H1 (cell line): ENCODE measurements around the gene CST7. TPM values are rescaled to one million over a fixed set of nuclear protein-coding genes. Genes with fewer than 3 reads are reported as not detected.

Experiments
- BACH1 ChIP-seq: IDR thresholded peaks from 2 replicates; pipeline ENCODE4 v1.6.1; 2012; ENCODE audit warnings: low read length, improper control_type of control experiment
- BCL11A ChIP-seq, 2 experiments: IDR thresholded peaks; one replicate each; pipeline ENCODE4 v1.6.1; 2011; ENCODE audit warnings: low read depth in 2 of 2, low read length in 2 of 2, mild to moderate bottlenecking in 2 of 2
- CTBP2 ChIP-seq: IDR thresholded peaks from 2 replicates; pipeline ENCODE4 v1.7.0; 2011; ENCODE audit warnings: borderline replicate concordance, mild to moderate bottlenecking, moderate library complexity, mixed read lengths, low read length; ENCODE audit not compliant: insufficient read depth, insufficient read length
- JUND ChIP-seq: IDR thresholded peaks from 2 replicates; pipeline ENCODE4 v1.6.1; 2011; ENCODE audit warnings: mild to moderate bottlenecking, improper control_type of control experiment, low read length
- POLR2AphosphoS5 ChIP-seq: IDR thresholded peaks from 2 replicates; pipeline ENCODE4 v1.6.1; 2011; ENCODE audit warnings: low read depth, low read length
- SIRT6 ChIP-seq: IDR thresholded peaks from one replicate; pipeline ENCODE4 v1.7.1; 2012; ENCODE audit warnings: low read length, inconsistent platforms
- TAF7 ChIP-seq: optimal IDR thresholded peaks from 2 replicates; pipeline ENCODE3; 2011; ENCODE audit warnings: low read depth, mild to moderate bottlenecking, inconsistent platforms, low read length, moderate library complexity, borderline replicate concordance
- polyA plus RNA-seq, 7 experiments: library from polyadenylated mRNA; depleted of rRNA in 3 of 7; stranded (reverse) in 5 of 7; unstranded in 2 of 7; fragments of >200 nt in 5 of 7; fragments of 200-250 nt in 2 of 7; gene quantifications; 1 replicate in 5 of 7; 2 replicates in 1 of 7; 4 replicates in 1 of 7; pipeline versions ENCODE4 v1.2.1 to v1.2.3, GENCODE V29; 2011 to 2013; ENCODE audit warnings: missing spikeins in 2 of 7, mixed read lengths in 2 of 7
- total RNA-seq: library from RNA; stranded (reverse); fragmentation: NEBNext Ultra II Directional; extraction: Animal tissue kit (Norgen Biotek cat#: 25700); gene quantifications from 2 replicates; pipeline ENCODE4 v1.2.1, GENCODE V29; 2021

The CST7 gene
- total and polyA plus RNA-seq, 2 of the 8 experiments (the other 6 are each of a cell fraction or from before 2014, with no cell fraction given): not detected

DNA sequence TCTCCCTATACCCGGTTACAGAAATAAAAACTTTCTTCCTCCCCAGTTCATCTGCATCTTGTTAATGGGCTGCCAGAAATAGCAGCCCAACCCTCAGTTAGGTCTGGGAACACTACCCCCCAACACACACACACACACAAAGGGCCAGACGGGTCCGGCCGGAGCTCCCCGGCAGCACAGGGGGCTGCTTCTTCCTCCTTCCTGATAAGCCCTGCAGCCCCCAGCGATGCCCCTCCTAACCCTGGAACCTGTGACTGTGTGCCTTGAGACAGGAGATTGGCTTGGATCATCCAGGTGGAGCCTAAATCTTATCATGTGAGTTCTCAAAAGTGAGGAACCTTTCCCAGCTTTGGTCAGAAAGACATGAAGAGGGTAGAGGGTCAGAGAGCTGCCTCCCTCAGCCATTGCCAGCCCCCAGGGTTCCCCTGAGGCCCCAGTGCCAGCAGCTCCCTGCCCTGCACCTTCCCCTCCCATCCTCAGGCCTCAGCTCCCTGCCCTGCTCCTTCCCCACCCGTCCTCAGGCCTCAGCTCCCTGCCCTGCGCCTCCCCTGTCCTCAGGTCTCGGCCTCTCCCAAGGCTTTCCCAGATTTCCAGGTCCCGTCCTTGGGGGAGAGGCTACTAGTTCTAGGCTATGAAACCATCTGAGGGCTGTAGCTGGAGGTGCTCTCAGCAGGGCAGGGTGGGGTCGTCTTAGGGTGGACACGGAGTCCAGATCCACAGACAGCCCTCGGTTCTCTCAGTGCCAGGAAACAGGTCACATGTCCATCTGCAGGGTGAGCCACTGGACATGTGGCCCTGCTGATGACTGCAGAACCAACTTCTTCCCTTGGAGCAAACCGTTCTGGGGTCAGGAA is 34.5 kb upstream of the CST7 start (continued):
- TF ChIP-seq POLR2AphosphoS5 (no peak), BCL11A (IDR thresholded peaks at IDR 0.05; ENCODE audit: low read depth in 2 of 2, low read length in 2 of 2) (no peak), CTBP2 (no peak), JUND (no peak), TAF7 (no peak), SIRT6 (no peak), BACH1 (no peak)
